ENCODE results near the gene SCFD2. TPM values are rescaled to one million over a fixed set of nuclear protein-coding genes. Genes with fewer than 3 reads are reported as not detected.

The SCFD2 gene
- total RNA-seq, 1 donor from 2014 or later = 11.0 TPM

DNA sequence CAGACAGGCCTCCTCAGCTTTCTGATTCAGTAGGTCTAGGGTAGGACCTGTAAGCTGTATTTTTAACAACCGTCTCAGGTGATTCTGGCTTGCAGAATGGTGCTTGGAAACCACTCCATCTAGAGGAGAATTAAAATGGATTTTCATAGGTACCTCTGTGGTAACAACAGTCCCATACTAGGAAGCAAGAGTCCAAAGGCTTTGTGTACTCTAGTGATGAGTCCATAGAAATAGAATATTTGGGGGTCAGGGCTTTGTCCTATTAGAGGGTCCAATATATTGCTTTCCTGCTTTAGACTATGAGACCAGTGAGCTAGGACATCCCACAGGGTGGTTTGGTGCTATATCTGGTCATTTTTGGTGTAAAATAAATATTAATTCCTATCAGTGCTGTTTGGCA, 242.0 kb downstream of the SCFD2 start:
- no peaks in the 10 kb centered on the region for H3K36me3 ChIP-seq (ENCODE audit: control insufficient read depth, insufficient read depth, low read length)
- no peak for TF ChIP-seq CTCF (IDR thresholded peaks at IDR 0.05; ENCODE audit: insufficient read depth, low read length, poor library complexity, severe bottlenecking)
- no peak for DNase-seq (ENCODE audit: low read depth)
- no peak overlapping the region for H3K4me3 ChIP-seq (ENCODE audit: low read depth, low read length)
- no peaks in the 10 kb centered on the region for H3K27me3 ChIP-seq (ENCODE audit: control insufficient read depth, insufficient read depth, low read length)

DNA sequence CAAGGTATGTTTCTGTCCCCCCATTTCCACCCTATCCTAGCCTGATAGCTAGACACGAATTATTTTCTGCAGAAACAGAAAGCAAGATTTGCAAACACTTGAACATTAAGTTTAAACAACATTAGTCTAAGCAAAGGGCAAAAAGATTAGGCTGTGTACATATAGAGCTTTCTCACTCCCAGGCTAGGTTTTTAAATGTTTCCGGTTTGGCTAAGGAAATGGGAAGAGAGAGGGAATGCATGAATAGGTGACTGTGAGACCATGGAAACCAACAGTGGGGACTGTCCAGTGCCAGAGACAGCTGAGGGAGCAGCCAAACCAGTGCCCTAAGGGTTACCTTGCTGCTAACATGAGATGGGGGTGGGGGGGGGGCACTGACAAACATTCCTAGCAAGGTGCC, 242.7 kb downstream of the SCFD2 start:
- TF ChIP-seq CTCF (IDR thresholded peaks at IDR 0.05; ENCODE audit: insufficient read depth, low read length, poor library complexity, severe bottlenecking) = no peak
- Histone ChIP-seq H3K36me3 (ENCODE audit: control insufficient read depth, insufficient read depth, low read length) (no peaks in the 10 kb centered on the region), H3K4me3 (ENCODE audit: low read depth, low read length) (no peak overlapping the region), H3K27me3 (ENCODE audit: control insufficient read depth, insufficient read depth, low read length) (no peaks in the 10 kb centered on the region)
- no peak for DNase-seq (ENCODE audit: low read depth)

- Histone ChIP-seq H3K27me3 (ENCODE audit: control insufficient read depth, insufficient read depth, low read length) (no peaks in the 10 kb centered on the region), H3K4me3 (ENCODE audit: low read depth, low read length) (no peak overlapping the region), H3K36me3 (ENCODE audit: control insufficient read depth, insufficient read depth, low read length) (no peaks in the 10 kb centered on the region)
- TF ChIP-seq CTCF (IDR thresholded peaks at IDR 0.05; ENCODE audit: insufficient read depth, low read length, poor library complexity, severe bottlenecking) = no peak
- no peak for DNase-seq (ENCODE audit: low read depth)
Observed at GRCh38 chr4:53122280-53123116, 243.4 kb downstream of the SCFD2 start.

GRCh38 chr4:53121264-53121865, 244.5 kb downstream of the SCFD2 start:
- TF ChIP-seq CTCF (IDR thresholded peaks at IDR 0.05; ENCODE audit: insufficient read depth, low read length, poor library complexity, severe bottlenecking) = no peak
- Histone ChIP-seq H3K27me3 (ENCODE audit: control insufficient read depth, insufficient read depth, low read length) (no peaks in the 10 kb centered on the region), H3K36me3 (ENCODE audit: control insufficient read depth, insufficient read depth, low read length) (no peaks in the 10 kb centered on the region), H3K4me3 (ENCODE audit: low read depth, low read length) (no peak overlapping the region)
- no peak for DNase-seq (ENCODE audit: low read depth)

DNA sequence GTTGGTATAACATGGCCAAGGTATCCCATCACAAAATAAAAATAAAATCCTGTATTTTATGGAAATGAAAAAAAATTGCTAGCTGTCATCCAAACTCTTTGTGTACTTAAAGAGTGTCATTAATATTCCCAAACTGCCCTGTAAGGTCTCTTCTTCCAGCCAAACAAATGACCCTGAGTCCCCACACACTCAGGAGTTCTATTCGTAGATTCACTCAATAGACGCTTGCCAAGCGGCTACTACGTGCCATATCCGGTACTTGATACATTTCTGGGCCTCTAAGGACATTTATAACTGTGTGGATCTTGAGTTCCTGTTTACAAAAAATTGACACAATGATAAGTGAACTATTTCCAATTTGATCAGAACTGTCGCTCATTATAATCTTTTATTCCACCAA, 245.1 kb downstream of the SCFD2 start:
- Histone ChIP-seq H3K4me3 (ENCODE audit: low read depth, low read length) (no peak overlapping the region), H3K27me3 (ENCODE audit: control insufficient read depth, insufficient read depth, low read length) (no peaks in the 10 kb centered on the region), H3K36me3 (ENCODE audit: control insufficient read depth, insufficient read depth, low read length) (no peaks in the 10 kb centered on the region)
- TF ChIP-seq CTCF (IDR thresholded peaks at IDR 0.05; ENCODE audit: insufficient read depth, low read length, poor library complexity, severe bottlenecking) = no peak
- DNase-seq (ENCODE audit: low read depth) = no peak
